K562 (cell line): ENCODE results near the gene OAT. TPM values are rescaled to one million over a fixed set of nuclear protein-coding genes. Genes with fewer than 3 reads are reported as not detected.

Experiments used
- ATAC-seq: fragments of 200-7000 bp; cut with Tn5 transposase; 3 replicates; pipeline ENCODE4 v1.9.1; 2020; ENCODE audit warnings: moderate library complexity
- BruUV-seq: library from RNA; stranded (reverse); fragments of 400-500 nt; replicated peaks from 2 replicates; lab custom pipeline; 2021; lab: Mats Ljungman, UMichigan
- CTCF ChIA-PET: fragments of 300-600 bp; formaldehyde crosslinking; extraction: SDS; loops from one replicate; lab custom pipeline; 2021; ENCODE audit warnings: low intra/inter-chr PET ratio; lab: Yijun Ruan, JAX
- POLR2A ChIA-PET: fragments of 300-600, 350-650 bp; sonication (Branson Sonifier 250); formaldehyde crosslinking; extraction: SDS; loops from one replicate; lab custom pipeline; 2021; ENCODE audit warnings: antibody characterized with exemption, inconsistent platforms; lab: Yijun Ruan, JAX
- DNase-seq, 4 experiments: peaks; one replicate each; pipeline versions ENCODE4 v3.0.0 to v3.0.0-alpha.2; 2011 to 2018; ENCODE audit warnings: low spot score in 3 of 4, mixed read lengths in 3 of 4; ENCODE audit errors: extremely low read depth in 1 of 4
- FAIRE-seq: peaks from 2 replicates; lab custom pipeline; 2011; peaks lifted over from hg19 to GRCh38; lab: Jason Lieb, UNC
- H2AFZ ChIP-seq: 2 replicates; pipeline ENCODE4 v1.6.0; 2011; ENCODE audit warnings: low read depth, low read length, control low read depth, inconsistent platforms
- H3K27ac ChIP-seq: fragments of 200-600 bp; 3 replicates; pipeline ENCODE4 v1.8.0; 2011; ENCODE audit warnings: low read depth, mild to moderate bottlenecking, control low read depth, inconsistent platforms, low read length, moderate library complexity, mixed read lengths; ENCODE audit errors: extremely low read depth
- H3K27me3 ChIP-seq, 2 experiments: fragments of 300-600 bp in 1 of 2; 2 replicates in 1 of 2; 3 replicates in 1 of 2; pipeline versions ENCODE4 v1.6.0 to v1.8.0; 2011; ENCODE audit warnings: inconsistent platforms in 2 of 2, low read length in 2 of 2, mild to moderate bottlenecking in 1 of 2, mixed read lengths in 1 of 2, moderate library complexity in 1 of 2; ENCODE audit not compliant: control insufficient read depth in 2 of 2, insufficient read depth in 2 of 2
- H3K36me3 ChIP-seq: fragments of 300-600 bp; 3 replicates; pipeline ENCODE4 v1.8.0; 2011; ENCODE audit warnings: mild to moderate bottlenecking, low read length, inconsistent platforms; ENCODE audit not compliant: control insufficient read depth, insufficient read depth
- H3K4me1 ChIP-seq, 2 experiments: fragments of 200-600 bp in 1 of 2; replicated peaks in 1 of 2; 2 replicates in 1 of 2; 3 replicates in 1 of 2; pipeline versions ENCODE4 v1.5.1 to v1.8.0; 2011; ENCODE audit warnings: inconsistent platforms in 2 of 2, low read length in 2 of 2, mild to moderate bottlenecking in 1 of 2, mixed read lengths in 1 of 2, moderate library complexity in 1 of 2; ENCODE audit not compliant: control insufficient read depth in 2 of 2, insufficient read depth in 2 of 2
- H3K4me2 ChIP-seq: 2 replicates; pipeline ENCODE4 v1.6.1; 2011; ENCODE audit warnings: low read length, control low read depth, inconsistent platforms, mixed read lengths; ENCODE audit not compliant: insufficient read depth
- H3K4me3 ChIP-seq: fragments of 200-600 bp; sonication (generic), shearing (Covaris generic); 2 replicates; pipeline ENCODE4 v1.5.1; 2016; ENCODE audit warnings: control low read depth, inconsistent platforms
- H3K79me2 ChIP-seq: fragments of 200-600 bp; 3 replicates; pipeline ENCODE4 v1.8.0; 2011; ENCODE audit warnings: low read length, inconsistent platforms; ENCODE audit not compliant: control insufficient read depth, insufficient read depth
- H3K9ac ChIP-seq, 2 experiments: 2 replicates each; pipeline versions ENCODE4 v1.6.0 to v1.6.1; 2011; ENCODE audit warnings: low read depth in 2 of 2, low read length in 2 of 2, control low read depth in 1 of 2, inconsistent platforms in 1 of 2, mild to moderate bottlenecking in 1 of 2, mixed read lengths in 1 of 2; ENCODE audit not compliant: insufficient read depth in 1 of 2
- H3K9me1 ChIP-seq: one replicate; pipeline ENCODE4 v1.6.0; 2011; ENCODE audit warnings: inconsistent platforms, mild to moderate bottlenecking, low read length, moderate library complexity; ENCODE audit not compliant: control insufficient read depth, insufficient read depth
- H3K9me3 ChIP-seq: replicated peaks from 2 replicates; pipeline ENCODE4 v1.5.1; 2011; ENCODE audit warnings: low read depth, low read length, inconsistent platforms; ENCODE audit not compliant: control insufficient read depth, insufficient read depth
- H4K20me1 ChIP-seq: replicated peaks from 2 replicates; pipeline ENCODE4 v1.6.1; 2011; ENCODE audit warnings: low read length, inconsistent platforms, mixed read lengths; ENCODE audit not compliant: control insufficient read depth, insufficient read depth
- CXXC5 ChIP-seq: fragments of 250-450 bp; sonication (Bioruptor Pico); IDR thresholded peaks from 2 replicates; pipeline ENCODE4 v1.8.0; 2022; ENCODE audit warnings: inconsistent platforms, mild to moderate bottlenecking, moderate library complexity
- PTBP1 ChIP-seq: fragments of 200-400 bp; formaldehyde crosslinking; IDR thresholded peaks from 2 replicates; pipeline ENCODE4 v1.6.1; 2017; ENCODE audit warnings: low read depth, low read length
- ZBED1 ChIP-seq: IDR thresholded peaks from 2 replicates; pipeline ENCODE4 v1.6.1; 2014
- ZNF140 ChIP-seq: fragments of 250-450 bp; sonication (Bioruptor Pico); IDR thresholded peaks from 2 replicates; pipeline ENCODE4 v1.8.0; 2021; ENCODE audit warnings: moderate library complexity, mild to moderate bottlenecking, inconsistent platforms
- ZNF146 ChIP-seq: IDR thresholded peaks from one replicate; pipeline ENCODE4 v1.6.1; 2018; ENCODE audit warnings: missing compliant biosample characterization; ENCODE audit not compliant: unreplicated experiment
- ZNF507 ChIP-seq: conservative IDR thresholded peaks from 2 replicates; pipeline ENCODE4 v1.6.1; 2017; ENCODE audit warnings: missing genetic modification characterization, missing compliant biosample characterization
- WGBS: fragments of 100-300 bp; shearing (Covaris generic); methylation state at CpG from one replicate; pipeline ENCODE4 v1.1.6; 2016; ENCODE audit warnings: low coverage, mixed read lengths; ENCODE audit not compliant: insufficient coverage; ENCODE audit errors: missing lambda C conversion rate; 5-methylcytosine and 5-hydroxymethylcytosine counted together
- in situ Hi-C: fragments of 300-500 bp; cut with MboI; formaldehyde crosslinking; loops from 4 replicates; pipeline ENCODE4 v1.15.0; 2018; ENCODE audit warnings: inconsistent platforms, mixed read lengths
- intact Hi-C: fragments of 100-400 bp; cut with micrococcal nuclease; formaldehyde crosslinking; loops from 2 replicates; pipeline ENCODE4 v1.14.2; 2022
- polyA plus RNA-seq, 8 experiments: library from polyadenylated mRNA; depleted of rRNA in 4 of 8; stranded (reverse) in 5 of 8; unstranded in 3 of 8; fragments of >200 nt; fragmentation: Nextera tagmentation in 2 of 8; fragmentation: Illumina TruSeq in 1 of 8; extraction: Ambion mirVana in 2 of 8; extraction: Trizol in 1 of 8; gene quantifications; 2 replicates each; pipeline versions ENCODE4 v1.2.1 to v1.2.3, GENCODE V29; 2011 to 2014; ENCODE audit warnings: inconsistent platforms in 1 of 8, missing spikeins in 1 of 8
- total RNA-seq, 7 experiments: library from RNA; depleted of rRNA in 6 of 7; stranded (reverse); fragments of >200 nt in 6 of 7; fragmentation: Illumina TruSeq in 2 of 7; extraction: Trizol in 2 of 7; gene quantifications; 2 replicates each; pipeline versions ENCODE4 v1.2.1 to v1.2.3, GENCODE V29; 2011 to 2021; ENCODE audit warnings: low replicate concordance in 1 of 7
- TF ChIP-seq, protein P1 (sequence below): sonication (generic); formaldehyde crosslinking; IDR thresholded peaks from 2 replicates; pipeline ENCODE4 v1.8.0; 2023; ENCODE audit warnings: mild to moderate bottlenecking, missing genetic modification reagents
- TF ChIP-seq, protein P2 (sequence below): fragments of 250-450 bp; sonication (Bioruptor Pico); IDR thresholded peaks from 2 replicates; pipeline ENCODE4 v1.9.0; 2021; ENCODE audit warnings: mild to moderate bottlenecking, inconsistent platforms

OAT gene
- total and polyA plus RNA-seq, 9 of the 15 experiments (the other 6 are each of a cell fraction or from before 2014, with no cell fraction given), result 100 to 312 (median 163) TPM

- no peaks in the 10 kb centered on the region for H3K4me1 ChIP-seq
- TF ChIP-seq ZBED1, result no peak
- TF ChIP-seq, protein P1, sequence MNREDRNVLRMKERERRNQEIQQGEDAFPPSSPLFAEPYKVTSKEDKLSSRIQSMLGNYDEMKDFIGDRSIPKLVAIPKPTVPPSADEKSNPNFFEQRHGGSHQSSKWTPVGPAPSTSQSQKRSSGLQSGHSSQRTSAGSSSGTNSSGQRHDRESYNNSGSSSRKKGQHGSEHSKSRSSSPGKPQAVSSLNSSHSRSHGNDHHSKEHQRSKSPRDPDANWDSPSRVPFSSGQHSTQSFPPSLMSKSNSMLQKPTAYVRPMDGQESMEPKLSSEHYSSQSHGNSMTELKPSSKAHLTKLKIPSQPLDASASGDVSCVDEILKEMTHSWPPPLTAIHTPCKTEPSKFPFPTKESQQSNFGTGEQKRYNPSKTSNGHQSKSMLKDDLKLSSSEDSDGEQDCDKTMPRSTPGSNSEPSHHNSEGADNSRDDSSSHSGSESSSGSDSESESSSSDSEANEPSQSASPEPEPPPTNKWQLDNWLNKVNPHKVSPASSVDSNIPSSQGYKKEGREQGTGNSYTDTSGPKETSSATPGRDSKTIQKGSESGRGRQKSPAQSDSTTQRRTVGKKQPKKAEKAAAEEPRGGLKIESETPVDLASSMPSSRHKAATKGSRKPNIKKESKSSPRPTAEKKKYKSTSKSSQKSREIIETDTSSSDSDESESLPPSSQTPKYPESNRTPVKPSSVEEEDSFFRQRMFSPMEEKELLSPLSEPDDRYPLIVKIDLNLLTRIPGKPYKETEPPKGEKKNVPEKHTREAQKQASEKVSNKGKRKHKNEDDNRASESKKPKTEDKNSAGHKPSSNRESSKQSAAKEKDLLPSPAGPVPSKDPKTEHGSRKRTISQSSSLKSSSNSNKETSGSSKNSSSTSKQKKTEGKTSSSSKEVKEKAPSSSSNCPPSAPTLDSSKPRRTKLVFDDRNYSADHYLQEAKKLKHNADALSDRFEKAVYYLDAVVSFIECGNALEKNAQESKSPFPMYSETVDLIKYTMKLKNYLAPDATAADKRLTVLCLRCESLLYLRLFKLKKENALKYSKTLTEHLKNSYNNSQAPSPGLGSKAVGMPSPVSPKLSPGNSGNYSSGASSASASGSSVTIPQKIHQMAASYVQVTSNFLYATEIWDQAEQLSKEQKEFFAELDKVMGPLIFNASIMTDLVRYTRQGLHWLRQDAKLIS (CRISPR knock-in tag), result no peak
- TF ChIP-seq ZNF140 (CRISPR knock-in tag), result no peak
- TF ChIP-seq ZNF146, result no peak
- TF ChIP-seq, protein P2, sequence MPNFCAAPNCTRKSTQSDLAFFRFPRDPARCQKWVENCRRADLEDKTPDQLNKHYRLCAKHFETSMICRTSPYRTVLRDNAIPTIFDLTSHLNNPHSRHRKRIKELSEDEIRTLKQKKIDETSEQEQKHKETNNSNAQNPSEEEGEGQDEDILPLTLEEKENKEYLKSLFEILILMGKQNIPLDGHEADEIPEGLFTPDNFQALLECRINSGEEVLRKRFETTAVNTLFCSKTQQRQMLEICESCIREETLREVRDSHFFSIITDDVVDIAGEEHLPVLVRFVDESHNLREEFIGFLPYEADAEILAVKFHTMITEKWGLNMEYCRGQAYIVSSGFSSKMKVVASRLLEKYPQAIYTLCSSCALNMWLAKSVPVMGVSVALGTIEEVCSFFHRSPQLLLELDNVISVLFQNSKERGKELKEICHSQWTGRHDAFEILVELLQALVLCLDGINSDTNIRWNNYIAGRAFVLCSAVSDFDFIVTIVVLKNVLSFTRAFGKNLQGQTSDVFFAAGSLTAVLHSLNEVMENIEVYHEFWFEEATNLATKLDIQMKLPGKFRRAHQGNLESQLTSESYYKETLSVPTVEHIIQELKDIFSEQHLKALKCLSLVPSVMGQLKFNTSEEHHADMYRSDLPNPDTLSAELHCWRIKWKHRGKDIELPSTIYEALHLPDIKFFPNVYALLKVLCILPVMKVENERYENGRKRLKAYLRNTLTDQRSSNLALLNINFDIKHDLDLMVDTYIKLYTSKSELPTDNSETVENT (CRISPR knock-in tag), result no peak
- TF ChIP-seq CXXC5, result no peak
- TF ChIP-seq PTBP1, result no peak
- no peak for TF ChIP-seq ZNF507 (tag)
Observed at GRCh38 chr10:124369986-124370385, 48.7 kb downstream of the OAT start.

More at GRCh38 chr10:124369986-124370385, 48.7 kb downstream of the OAT start:
- ChIA-PET CTCF (no interaction called here), POLR2A (no interaction called here)
- Histone ChIP-seq H3K79me2 (no peaks in the 10 kb centered on the region), H4K20me1 (no peaks in the 10 kb centered on the region; the same call in 1 of the 2 replicates), H3K36me3 (no peaks in the 10 kb centered on the region), H3K9me1 (no peaks in the 10 kb centered on the region), H3K9me3 (no peaks in the 10 kb centered on the region), H3K27me3 (peaks cover 6 to 75% of the 10 kb centered on the region in 2 experiments; a peak in 4 of 5 replicates), H3K4me2 (no peak overlapping the region), H3K9ac (no peak overlapping the region), H3K27ac (no peak overlapping the region), H3K4me3 (no peak overlapping the region), H2AFZ (no peak overlapping the region)
- WGBS, result 0% methylated on average over 3 of the region's 4 CpGs
- no peak for ATAC-seq
- in situ Hi-C loops (no loop called here), intact Hi-C loops (no loop called here)
- no peak for DNase-seq
- no peak for FAIRE-seq
- BruUV-seq, result no TSS peak
